ENCODE results near the gene PHACTR2.
"Not testable (repeated sequence)": the region's sequence is repeated elsewhere in the genome, so short reads cannot be mapped to it uniquely, and the experiment has no call there.

PHACTR2 gene

GRCh38 chr6:143873600-143873999, 195.8 kb downstream of the PHACTR2 start:
- not testable (repeated sequence) for H3K4me1 Mint-ChIP-seq (ENCODE audit: low read depth in 2 of 2); H3K27me3 Mint-ChIP-seq; DNase-seq; ATAC-seq (replicated peaks); H3K9me3 Mint-ChIP-seq; H3K4me3 Mint-ChIP-seq; H3K36me3 Mint-ChIP-seq (ENCODE audit: insufficient read depth)
- H3K27ac Mint-ChIP-seq: peak overlapping the region; percentile 35 to 72

GRCh38 chr6:143874503-143874902, 196.7 kb downstream of the PHACTR2 start:
- H3K27ac Mint-ChIP-seq; H3K36me3 Mint-ChIP-seq (ENCODE audit: insufficient read depth); H3K4me1 Mint-ChIP-seq (ENCODE audit: low read depth in 2 of 2); DNase-seq; H3K4me3 Mint-ChIP-seq; ATAC-seq (replicated peaks); H3K27me3 Mint-ChIP-seq; H3K9me3 Mint-ChIP-seq: not testable (repeated sequence)

GRCh38 chr6:143877584-143878271, 200.0 kb downstream of the PHACTR2 start:
- ATAC-seq (replicated peaks): no peak
- Mint-ChIP-seq H3K9me3 (no peaks in the 10 kb centered on the region), H3K36me3 (ENCODE audit: insufficient read depth) (no peaks in the 10 kb centered on the region), H3K4me3 (no peak overlapping the region), H3K27ac (no peak overlapping the region), H3K4me1 (ENCODE audit: low read depth in 2 of 2) (peaks cover 5 to 6% of the 10 kb centered on the region in 2 donors), H3K27me3 (no peaks in the 10 kb centered on the region)
- DNase-seq: no peak

GRCh38 chr6:143878272-143878760, 200.6 kb downstream of the PHACTR2 start:
- no peak for DNase-seq
- ATAC-seq (replicated peaks): no peak
- Mint-ChIP-seq H3K4me3 (no peak overlapping the region), H3K4me1 (ENCODE audit: low read depth in 2 of 2) (peaks cover 1 to 2% of the 10 kb centered on the region in 2 donors), H3K36me3 (ENCODE audit: insufficient read depth) (no peaks in the 10 kb centered on the region), H3K27me3 (no peaks in the 10 kb centered on the region), H3K9me3 (no peaks in the 10 kb centered on the region), H3K27ac (no peak overlapping the region)

- Mint-ChIP-seq H3K4me3 (no peak overlapping the region), H3K36me3 (ENCODE audit: insufficient read depth) (no peaks in the 10 kb centered on the region), H3K27me3 (no peaks in the 10 kb centered on the region), H3K27ac (no peak overlapping the region), H3K4me1 (ENCODE audit: low read depth in 2 of 2) (no peaks in the 10 kb centered on the region), H3K9me3 (no peaks in the 10 kb centered on the region)
- no peak for ATAC-seq (replicated peaks)
- DNase-seq: no peak
Measured at GRCh38 chr6:143880412-143880811, 202.6 kb downstream of the PHACTR2 start.
